Left lung (tissue), 10 donors: Measurements from ENCODE around the gene PCLO. TPM values are rescaled to one million over a fixed set of nuclear protein-coding genes. Genes with fewer than 3 reads are reported as not detected.

Experiments used
- ATAC-seq: fragments of 200-7000 bp; cut with Tn5 transposase; one replicate; pipeline ENCODE4 v1.9.1; 2020; ENCODE audit warnings: moderate library complexity
- DNase-seq, 4 donors: peaks; one replicate each; pipeline ENCODE4 v3.0.0-alpha.2; 2013 to 2020
- H3K27ac ChIP-seq, 2 donors: fragments of 200-600 bp; sonication (generic) in 1 of 2; one replicate each; pipeline versions ENCODE4 v1.5.0 to v1.8.0; 2020 to 2021
- H3K27me3 ChIP-seq, 2 donors: fragments of 200-600 bp; sonication (generic) in 1 of 2; one replicate each; pipeline versions ENCODE4 v1.5.0 to v1.8.0; 2020 to 2021
- H3K36me3 ChIP-seq, 2 donors: fragments of 200-600 bp; sonication (generic) in 1 of 2; one replicate each; pipeline versions ENCODE4 v1.5.0 to v1.8.0; 2020 to 2021
- H3K4me1 ChIP-seq, 2 donors: fragments of 200-600 bp; one replicate each; pipeline ENCODE4 v1.8.0; 2021
- H3K4me3 ChIP-seq, 2 donors: fragments of 200-600 bp; sonication (generic) in 1 of 2; one replicate each; pipeline versions ENCODE4 v1.5.0 to v1.8.0; 2020 to 2021; ENCODE audit warnings: mild to moderate bottlenecking in 1 of 2
- H3K9me3 ChIP-seq, 2 donors: fragments of 200-600 bp; sonication (generic) in 1 of 2; one replicate each; pipeline versions ENCODE4 v1.5.0 to v1.8.0; 2020 to 2021
- intact Hi-C, 2 donors: fragments of 100-400 bp; cut with DNase I; formaldehyde crosslinking; loops; one replicate each; pipeline versions ENCODE4 v1.11.2 to v1.14.2; 2022
- polyA plus RNA-seq, 6 donors: library from polyadenylated mRNA; unstranded; fragments of 120-200 nt; gene quantifications; one replicate each; pipeline ENCODE4 v1.2.1, GENCODE V29; 2013; ENCODE audit not compliant: insufficient read length in 6 of 6
- total RNA-seq, 2 donors: library from RNA; stranded (reverse); fragmentation: NEBNext Ultra II Directional; extraction: Animal tissue kit (Norgen Biotek cat#: 25700); gene quantifications; one replicate each; pipeline ENCODE4 v1.2.1, GENCODE V29; 2021
- TF ChIP-seq, protein P1 (sequence below), 2 donors: fragments of 200-600 bp; sonication (generic) in 1 of 2; IDR thresholded peaks; one replicate each; pipeline versions ENCODE4 v1.5.0 to v1.8.0; 2021; ENCODE audit warnings: antibody characterized with exemption in 2 of 2
- donor health status: DM: no; HTN: yes; CAD: no.
- donor health status: DM: no; HTN: no; CAD: no.

PCLO gene
- total and polyA plus RNA-seq, 8 donors: 5.3 to 7.7 (median 5.9) TPM

- no peaks in the 10 kb centered on the region for H3K27me3 ChIP-seq
- no peak overlapping the region for H3K27ac ChIP-seq
- ATAC-seq: no peak
- no peaks in the 10 kb centered on the region for H3K9me3 ChIP-seq
- no peak for DNase-seq
- intact Hi-C loops: no loop called here
- no peak overlapping the region for H3K4me3 ChIP-seq
- no peaks in the 10 kb centered on the region for H3K4me1 ChIP-seq
- H3K36me3 ChIP-seq: no peaks in the 10 kb centered on the region
- TF ChIP-seq, protein P1, sequence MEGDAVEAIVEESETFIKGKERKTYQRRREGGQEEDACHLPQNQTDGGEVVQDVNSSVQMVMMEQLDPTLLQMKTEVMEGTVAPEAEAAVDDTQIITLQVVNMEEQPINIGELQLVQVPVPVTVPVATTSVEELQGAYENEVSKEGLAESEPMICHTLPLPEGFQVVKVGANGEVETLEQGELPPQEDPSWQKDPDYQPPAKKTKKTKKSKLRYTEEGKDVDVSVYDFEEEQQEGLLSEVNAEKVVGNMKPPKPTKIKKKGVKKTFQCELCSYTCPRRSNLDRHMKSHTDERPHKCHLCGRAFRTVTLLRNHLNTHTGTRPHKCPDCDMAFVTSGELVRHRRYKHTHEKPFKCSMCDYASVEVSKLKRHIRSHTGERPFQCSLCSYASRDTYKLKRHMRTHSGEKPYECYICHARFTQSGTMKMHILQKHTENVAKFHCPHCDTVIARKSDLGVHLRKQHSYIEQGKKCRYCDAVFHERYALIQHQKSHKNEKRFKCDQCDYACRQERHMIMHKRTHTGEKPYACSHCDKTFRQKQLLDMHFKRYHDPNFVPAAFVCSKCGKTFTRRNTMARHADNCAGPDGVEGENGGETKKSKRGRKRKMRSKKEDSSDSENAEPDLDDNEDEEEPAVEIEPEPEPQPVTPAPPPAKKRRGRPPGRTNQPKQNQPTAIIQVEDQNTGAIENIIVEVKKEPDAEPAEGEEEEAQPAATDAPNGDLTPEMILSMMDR (IDR thresholded peaks at IDR 0.05): no peak
Observed at GRCh38 chr7:82839555-82839954, 323.1 kb downstream of the PCLO start.

- Histone ChIP-seq H3K4me1 (no peaks in the 10 kb centered on the region), H3K27me3 (no peaks in the 10 kb centered on the region), H3K4me3 (no peak overlapping the region), H3K27ac (no peak overlapping the region), H3K36me3 (no peaks in the 10 kb centered on the region), H3K9me3 (no peaks in the 10 kb centered on the region)
- TF ChIP-seq, protein P1 (IDR thresholded peaks at IDR 0.05): no peak
- ATAC-seq (no peak), DNase-seq (no peak)
- intact Hi-C loops: no loop called here
Observed at GRCh38 chr7:82839063-82839462, 323.6 kb downstream of the PCLO start.

DNA sequence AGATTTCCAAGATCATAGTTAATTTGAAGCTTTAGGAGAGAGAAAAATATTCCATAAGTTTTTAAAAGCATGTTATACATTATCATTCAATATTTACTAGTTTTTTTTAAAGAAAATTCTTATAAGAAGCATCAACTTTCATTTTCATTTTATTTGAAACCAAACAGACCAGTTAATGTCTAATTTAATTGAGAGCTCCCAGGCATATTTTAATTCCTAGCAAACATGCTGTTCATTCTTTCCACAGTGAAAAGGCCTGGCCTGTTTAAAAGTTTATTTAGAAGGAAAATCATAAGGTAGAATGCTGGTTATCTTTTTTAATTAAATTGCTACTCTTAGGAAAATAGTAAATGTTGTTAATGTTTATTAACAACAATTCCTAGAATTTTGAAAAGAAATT, 324.4 kb downstream of the PCLO start:
- H3K4me1 ChIP-seq: no peaks in the 10 kb centered on the region
- TF ChIP-seq, protein P1 (IDR thresholded peaks at IDR 0.05): no peak
- intact Hi-C loops: no loop called here

GRCh38 chr7:82823073-82823472, 339.6 kb downstream of the PCLO start:
- ATAC-seq: no peak
- no peak for DNase-seq
- H3K9me3 ChIP-seq: no peaks in the 10 kb centered on the region
- TF ChIP-seq, protein P1 (IDR thresholded peaks at IDR 0.05): no peak
- intact Hi-C loops: no loop called here
- H3K4me1 ChIP-seq: no peaks in the 10 kb centered on the region
- H3K36me3 ChIP-seq: no peaks in the 10 kb centered on the region
- no peaks in the 10 kb centered on the region for H3K27me3 ChIP-seq
- no peak overlapping the region for H3K4me3 ChIP-seq
- H3K27ac ChIP-seq: no peak overlapping the region

More for the DNA sequence above, 324.4 kb downstream of the PCLO start:
- no peak overlapping the region for H3K27ac ChIP-seq
- H3K36me3 ChIP-seq: no peaks in the 10 kb centered on the region
- DNase-seq (no peak), ATAC-seq (no peak)
- H3K27me3 ChIP-seq: no peaks in the 10 kb centered on the region
- no peak overlapping the region for H3K4me3 ChIP-seq
- no peaks in the 10 kb centered on the region for H3K9me3 ChIP-seq

DNA sequence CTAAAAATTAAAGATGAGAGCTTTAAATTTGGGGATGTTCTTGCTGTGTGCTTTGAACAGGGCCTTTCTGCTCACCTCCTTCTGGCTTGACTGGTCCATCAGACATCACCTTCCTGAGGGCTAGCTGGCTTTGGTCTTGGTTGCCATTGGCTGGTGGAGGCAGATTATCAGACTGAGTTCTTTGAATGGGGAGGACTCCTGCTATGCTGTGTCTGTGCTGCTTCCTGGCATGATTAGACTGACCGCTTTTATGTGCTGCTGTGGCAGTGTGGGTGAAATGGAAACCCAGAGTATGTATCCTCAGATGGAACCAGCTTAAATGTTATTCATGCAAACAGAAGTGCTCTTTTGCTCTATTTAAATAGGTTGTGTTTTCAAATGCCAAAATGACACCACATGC, 341.6 kb downstream of the PCLO start:
- TF ChIP-seq, protein P1 (IDR thresholded peaks at IDR 0.05): no peak
- no peaks in the 10 kb centered on the region for H3K36me3 ChIP-seq

More for the DNA sequence above, 341.6 kb downstream of the PCLO start:
- ATAC-seq: no peak
- intact Hi-C loops: no loop called here
- no peak overlapping the region for H3K4me3 ChIP-seq
- H3K9me3 ChIP-seq: no peaks in the 10 kb centered on the region
- H3K27me3 ChIP-seq: no peaks in the 10 kb centered on the region
- H3K4me1 ChIP-seq: no peaks in the 10 kb centered on the region
- DNase-seq: no peak
- H3K27ac ChIP-seq: no peak overlapping the region
